ENCODE measurements around the gene SUGCT.

DNA sequence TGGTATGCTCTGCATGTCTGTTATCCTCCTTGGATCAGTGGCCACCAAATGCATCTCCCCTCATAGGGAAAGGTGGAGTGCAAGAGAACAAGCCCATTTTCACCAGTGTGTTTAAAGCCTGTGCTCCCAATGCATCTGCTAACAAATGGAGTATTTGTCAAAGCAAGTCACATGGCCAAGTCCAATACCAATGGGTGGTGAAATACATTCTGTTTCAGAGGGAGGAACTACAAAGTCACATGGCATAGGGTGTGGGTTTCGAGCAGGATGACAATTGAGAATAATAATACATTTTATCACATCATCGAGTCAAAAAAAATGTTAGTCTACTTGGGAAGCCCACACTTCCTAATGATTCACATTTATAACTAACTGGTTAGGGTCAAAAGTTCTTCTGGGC lies 62.7 kb downstream of the SUGCT start:
- no peak for TF ChIP-seq SIN3A (IDR thresholded peaks at IDR 0.05; ENCODE audit: borderline replicate concordance, insufficient read depth, low read length)
- TF ChIP-seq, protein P1, sequence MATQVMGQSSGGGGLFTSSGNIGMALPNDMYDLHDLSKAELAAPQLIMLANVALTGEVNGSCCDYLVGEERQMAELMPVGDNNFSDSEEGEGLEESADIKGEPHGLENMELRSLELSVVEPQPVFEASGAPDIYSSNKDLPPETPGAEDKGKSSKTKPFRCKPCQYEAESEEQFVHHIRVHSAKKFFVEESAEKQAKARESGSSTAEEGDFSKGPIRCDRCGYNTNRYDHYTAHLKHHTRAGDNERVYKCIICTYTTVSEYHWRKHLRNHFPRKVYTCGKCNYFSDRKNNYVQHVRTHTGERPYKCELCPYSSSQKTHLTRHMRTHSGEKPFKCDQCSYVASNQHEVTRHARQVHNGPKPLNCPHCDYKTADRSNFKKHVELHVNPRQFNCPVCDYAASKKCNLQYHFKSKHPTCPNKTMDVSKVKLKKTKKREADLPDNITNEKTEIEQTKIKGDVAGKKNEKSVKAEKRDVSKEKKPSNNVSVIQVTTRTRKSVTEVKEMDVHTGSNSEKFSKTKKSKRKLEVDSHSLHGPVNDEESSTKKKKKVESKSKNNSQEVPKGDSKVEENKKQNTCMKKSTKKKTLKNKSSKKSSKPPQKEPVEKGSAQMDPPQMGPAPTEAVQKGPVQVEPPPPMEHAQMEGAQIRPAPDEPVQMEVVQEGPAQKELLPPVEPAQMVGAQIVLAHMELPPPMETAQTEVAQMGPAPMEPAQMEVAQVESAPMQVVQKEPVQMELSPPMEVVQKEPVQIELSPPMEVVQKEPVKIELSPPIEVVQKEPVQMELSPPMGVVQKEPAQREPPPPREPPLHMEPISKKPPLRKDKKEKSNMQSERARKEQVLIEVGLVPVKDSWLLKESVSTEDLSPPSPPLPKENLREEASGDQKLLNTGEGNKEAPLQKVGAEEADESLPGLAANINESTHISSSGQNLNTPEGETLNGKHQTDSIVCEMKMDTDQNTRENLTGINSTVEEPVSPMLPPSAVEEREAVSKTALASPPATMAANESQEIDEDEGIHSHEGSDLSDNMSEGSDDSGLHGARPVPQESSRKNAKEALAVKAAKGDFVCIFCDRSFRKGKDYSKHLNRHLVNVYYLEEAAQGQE (IDR thresholded peaks at IDR 0.05; ENCODE audit: insufficient read depth in 1 of 2, low read depth in 2 of 2, low read length in 2 of 2), result no peak
- no peak for TF ChIP-seq POLR2AphosphoS5 (IDR thresholded peaks at IDR 0.05; ENCODE audit: low read depth, low read length)
- TF ChIP-seq TAF1 (IDR thresholded peaks at IDR 0.05; ENCODE audit: borderline replicate concordance, insufficient read depth, low read length), result no peak
